HFF-Myc (cell line): Measurements from ENCODE around the gene ZNF460.
"Not testable (repeated sequence)": the region's sequence is repeated elsewhere in the genome, so short reads cannot be mapped to it uniquely, and the experiment has no call there.

Experiments used
- DNase-seq: peaks from one replicate; pipeline ENCODE4 v3.0.0-alpha.2; 2011; ENCODE audit warnings: low read depth; ENCODE audit errors: extremely low read depth
- H3K4me3 ChIP-seq: replicated peaks from 2 replicates; pipeline ENCODE4 v1.5.1; 2011; ENCODE audit warnings: low read depth, mild to moderate bottlenecking, control low read depth, low read length
- TF ChIP-seq, protein P1 (sequence below): IDR thresholded peaks from 2 replicates; pipeline ENCODE4 v1.5.1; 2012; ENCODE audit warnings: mild to moderate bottlenecking, low read depth, low read length, control low read depth; ENCODE audit errors: missing control alignments

Gene ZNF460

GRCh38 chr19:57242821-57243220, 37.5 kb upstream of the ZNF460 start:
- DNase-seq, result no peak
- no peak overlapping the region for H3K4me3 ChIP-seq
- TF ChIP-seq, protein P1, sequence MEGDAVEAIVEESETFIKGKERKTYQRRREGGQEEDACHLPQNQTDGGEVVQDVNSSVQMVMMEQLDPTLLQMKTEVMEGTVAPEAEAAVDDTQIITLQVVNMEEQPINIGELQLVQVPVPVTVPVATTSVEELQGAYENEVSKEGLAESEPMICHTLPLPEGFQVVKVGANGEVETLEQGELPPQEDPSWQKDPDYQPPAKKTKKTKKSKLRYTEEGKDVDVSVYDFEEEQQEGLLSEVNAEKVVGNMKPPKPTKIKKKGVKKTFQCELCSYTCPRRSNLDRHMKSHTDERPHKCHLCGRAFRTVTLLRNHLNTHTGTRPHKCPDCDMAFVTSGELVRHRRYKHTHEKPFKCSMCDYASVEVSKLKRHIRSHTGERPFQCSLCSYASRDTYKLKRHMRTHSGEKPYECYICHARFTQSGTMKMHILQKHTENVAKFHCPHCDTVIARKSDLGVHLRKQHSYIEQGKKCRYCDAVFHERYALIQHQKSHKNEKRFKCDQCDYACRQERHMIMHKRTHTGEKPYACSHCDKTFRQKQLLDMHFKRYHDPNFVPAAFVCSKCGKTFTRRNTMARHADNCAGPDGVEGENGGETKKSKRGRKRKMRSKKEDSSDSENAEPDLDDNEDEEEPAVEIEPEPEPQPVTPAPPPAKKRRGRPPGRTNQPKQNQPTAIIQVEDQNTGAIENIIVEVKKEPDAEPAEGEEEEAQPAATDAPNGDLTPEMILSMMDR, result no peak

GRCh38 chr19:57244513-57244912, 35.8 kb upstream of the ZNF460 start:
- no peak overlapping the region for H3K4me3 ChIP-seq
- no peak for DNase-seq
- TF ChIP-seq, protein P1, result no peak

DNA sequence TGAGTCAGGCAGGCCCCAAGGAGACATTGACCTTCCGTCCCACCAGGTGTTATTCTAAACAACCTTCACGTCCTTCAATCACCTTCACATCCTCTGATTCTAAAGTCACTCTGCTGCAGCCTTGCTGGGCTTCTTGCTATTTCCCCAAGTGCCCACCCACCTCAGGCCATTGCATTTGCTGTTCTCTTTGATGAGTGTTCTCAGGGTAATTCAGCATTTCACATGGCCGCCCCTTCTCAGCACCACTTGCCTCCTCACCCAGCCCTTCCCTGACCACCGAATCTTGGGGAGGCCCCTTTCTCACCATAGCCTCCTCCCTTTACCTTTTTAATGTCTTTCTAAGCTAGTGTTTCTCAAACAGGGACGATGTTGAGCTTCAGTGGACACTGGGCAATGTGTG, 35.2 kb upstream of the ZNF460 start:
- TF ChIP-seq, protein P1, result no peak
- no peak overlapping the region for H3K4me3 ChIP-seq
- no peak for DNase-seq

DNA sequence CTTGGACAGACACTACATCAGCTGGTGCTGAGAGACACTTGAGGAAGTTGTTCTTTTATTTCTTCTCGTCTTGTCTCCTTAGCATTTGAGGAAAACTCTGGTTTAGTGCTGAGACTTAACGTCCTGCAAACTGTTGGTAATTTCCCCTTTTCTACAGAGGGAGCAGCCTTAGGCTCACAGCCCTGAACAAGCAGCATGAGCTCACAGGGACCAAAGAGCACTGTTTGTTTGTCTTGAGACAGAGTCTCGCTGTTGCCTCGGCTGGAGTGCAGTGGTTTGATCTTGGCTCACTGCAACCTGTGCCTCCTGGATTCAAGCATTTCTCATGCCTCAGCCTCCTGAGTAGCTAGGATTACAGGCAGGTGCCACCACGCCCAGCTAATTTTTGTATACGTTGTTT, 34.3 kb upstream of the ZNF460 start:
- H3K4me3 ChIP-seq, result no peak overlapping the region
- TF ChIP-seq, protein P1, result no peak
- DNase-seq, result no peak

DNA sequence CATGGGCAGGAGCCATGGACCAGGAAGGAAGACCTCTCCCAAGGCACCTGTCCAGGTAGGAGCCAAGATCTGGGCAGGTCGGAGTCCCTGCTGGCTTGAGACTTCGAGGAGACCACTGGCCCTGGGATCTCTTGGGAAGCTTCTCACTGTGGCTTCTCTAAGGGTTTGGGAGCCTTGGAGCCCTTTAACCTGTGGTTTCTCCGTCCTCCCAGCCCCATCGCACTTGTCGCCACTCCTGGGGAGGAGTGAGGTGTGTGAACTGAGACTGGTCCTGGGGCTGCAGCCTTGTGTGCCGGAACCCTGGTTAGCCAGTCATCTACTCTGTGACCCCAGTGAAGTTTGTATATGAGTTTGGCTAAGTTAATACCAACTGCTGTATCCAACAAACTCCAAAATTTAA, 31.6 kb upstream of the ZNF460 start:
- DNase-seq, result no peak
- TF ChIP-seq, protein P1, result no peak
- H3K4me3 ChIP-seq, result no peak overlapping the region

DNA sequence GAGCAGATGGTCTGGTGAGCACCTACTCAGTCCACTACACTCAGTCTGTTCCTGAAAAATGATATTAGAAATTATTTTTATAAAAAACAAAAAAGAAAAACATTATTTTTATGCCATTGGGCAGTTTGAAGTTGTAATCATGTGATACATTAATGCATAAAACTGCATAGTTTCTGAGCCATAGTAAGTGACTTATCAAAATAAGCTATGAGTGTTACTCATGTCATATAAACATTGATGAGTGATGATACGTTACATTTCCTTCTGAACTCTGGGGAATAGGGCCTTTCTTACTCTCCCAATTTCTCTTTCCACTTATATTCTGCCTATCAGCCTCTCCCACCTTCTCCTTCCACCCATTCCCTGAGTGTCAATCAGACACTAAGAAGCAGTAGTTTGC, 31.0 kb upstream of the ZNF460 start:
- DNase-seq, result no peak
- TF ChIP-seq, protein P1, result no peak

GRCh38 chr19:57253767-57254166, 26.5 kb upstream of the ZNF460 start:
- not testable (repeated sequence) for DNase-seq, H3K4me3 ChIP-seq

More for the DNA sequence above, 31.0 kb upstream of the ZNF460 start:
- no peak overlapping the region for H3K4me3 ChIP-seq
